Endothelial cell of umbilical vein (primary cell): ENCODE measurements around the gene GAB2. TPM values are rescaled to one million over a fixed set of nuclear protein-coding genes. Genes with fewer than 3 reads are reported as not detected.

Experiments used
- BruUV-seq: library from RNA; stranded (reverse); fragments of 400-500 nt; replicated peaks from 2 replicates; lab custom pipeline; 2021; lab: Mats Ljungman, UMichigan
- CTCF ChIA-PET: fragments of 300-600, 350-600 bp; sonication (Branson Sonifier 250); formaldehyde crosslinking; loops from one replicate; lab custom pipeline; 2021; ENCODE audit warnings: antibody characterized with exemption, inconsistent platforms; lab: Charles Lee
- POLR2A ChIA-PET: fragments of 300-600, 350-600 bp; sonication (Branson Sonifier 250); formaldehyde crosslinking; loops from one replicate; lab custom pipeline; 2021; ENCODE audit warnings: antibody characterized with exemption, inconsistent platforms; lab: Charles Lee
- DNase-seq: peaks from one replicate; pipeline ENCODE4 v3.0.0-alpha.2; 2011; ENCODE audit warnings: low read depth, low spot score
- FAIRE-seq: peaks from 2 replicates; lab custom pipeline; 2011; peaks lifted over from hg19 to GRCh38; lab: Jason Lieb, UNC
- H2AFZ ChIP-seq: 2 replicates; pipeline ENCODE4 v1.6.0; 2012; ENCODE audit warnings: low read depth, low read length, control low read depth, inconsistent platforms
- H3K27ac ChIP-seq: 2 replicates; pipeline ENCODE4 v1.5.1; 2011; ENCODE audit warnings: low read depth, mild to moderate bottlenecking, control low read depth, low read length, moderate library complexity; ENCODE audit not compliant: insufficient read depth
- H3K27me3 ChIP-seq, 2 experiments: 2 replicates each; pipeline versions ENCODE4 v1.6.0 to v1.6.1; 2011; ENCODE audit warnings: low read length in 2 of 2, mixed read lengths in 1 of 2; ENCODE audit not compliant: control insufficient read depth in 2 of 2, insufficient read depth in 2 of 2
- H3K36me3 ChIP-seq, 2 experiments: 2 replicates in 1 of 2; 3 replicates in 1 of 2; pipeline ENCODE4 v1.5.1; 2011; ENCODE audit warnings: low read length in 2 of 2, mild to moderate bottlenecking in 1 of 2, moderate library complexity in 1 of 2; ENCODE audit not compliant: control insufficient read depth in 2 of 2, insufficient read depth in 2 of 2; ENCODE audit errors: extremely low read depth in 1 of 2
- H3K4me1 ChIP-seq: 3 replicates; pipeline ENCODE4 v1.5.1; 2011; ENCODE audit warnings: mild to moderate bottlenecking, low read length; ENCODE audit not compliant: control insufficient read depth, insufficient read depth; ENCODE audit errors: extremely low read depth
- H3K4me2 ChIP-seq: 2 replicates; pipeline ENCODE4 v1.6.1; 2011; ENCODE audit warnings: low read length, control low read depth, mixed read lengths; ENCODE audit not compliant: insufficient read depth
- H3K4me3 ChIP-seq, 3 experiments: fragments of 200-600 bp in 1 of 3; sonication (generic), shearing (Covaris generic) in 1 of 3; replicated peaks in 1 of 3; 2 replicates each; pipeline ENCODE4 v1.5.1; 2011 to 2016; ENCODE audit warnings: control low read depth in 3 of 3, low read length in 3 of 3, mild to moderate bottlenecking in 2 of 3, inconsistent platforms in 1 of 3, low read depth in 1 of 3, moderate library complexity in 1 of 3; ENCODE audit not compliant: insufficient read depth in 1 of 3
- H3K79me2 ChIP-seq: 2 replicates; pipeline ENCODE4 v1.6.0; 2012; ENCODE audit warnings: low read length, inconsistent platforms; ENCODE audit not compliant: control insufficient read depth, insufficient read depth
- H3K9ac ChIP-seq: replicated peaks from 2 replicates; pipeline ENCODE3; 2011; ENCODE audit warnings: low read length, control low read depth; ENCODE audit not compliant: insufficient read depth; ENCODE audit errors: extremely low read depth
- H3K9me1 ChIP-seq: replicated peaks from 3 replicates; pipeline ENCODE4 v1.6.0; 2011; ENCODE audit warnings: mild to moderate bottlenecking, low read length; ENCODE audit not compliant: control insufficient read depth, insufficient read depth; ENCODE audit errors: extremely low read depth
- H3K9me3 ChIP-seq: replicated peaks from 2 replicates; pipeline ENCODE4 v1.5.1; 2012; ENCODE audit warnings: low read length, inconsistent platforms; ENCODE audit not compliant: control insufficient read depth, insufficient read depth
- H4K20me1 ChIP-seq: replicated peaks from 2 replicates; pipeline ENCODE3; 2011; ENCODE audit warnings: mild to moderate bottlenecking, low read length; ENCODE audit not compliant: control insufficient read depth, insufficient read depth; ENCODE audit errors: extremely low read depth
- GATA2 ChIP-seq: IDR thresholded peaks from 2 replicates; pipeline ENCODE4 v1.7.0; 2011; ENCODE audit warnings: low read depth, mild to moderate bottlenecking, moderate library complexity, mixed read lengths, low read length; ENCODE audit not compliant: insufficient read length, insufficient read depth
- JUN ChIP-seq: IDR thresholded peaks from 2 replicates; pipeline ENCODE4 v1.6.1; 2011; ENCODE audit warnings: borderline replicate concordance, low read depth; ENCODE audit not compliant: insufficient read length, insufficient read depth
- POLR2A ChIP-seq: IDR thresholded peaks from 2 replicates; pipeline ENCODE4 v1.6.1; 2012; ENCODE audit warnings: low read depth, mild to moderate bottlenecking, control low read depth, low read length
- POLR2AphosphoS5 ChIP-seq: IDR thresholded peaks from 2 replicates; pipeline ENCODE4 v1.6.1; 2012; ENCODE audit warnings: low read depth, mild to moderate bottlenecking, control low read depth, low read length, moderate library complexity; ENCODE audit not compliant: insufficient read depth
- dilution Hi-C: fragments of 300-500 bp; cut with MboI; formaldehyde crosslinking; loops from one replicate; pipeline ENCODE4 v1.15.0; 2019; ENCODE audit warnings: low sequenced_read_pairs; ENCODE audit not compliant: extremely low pct_ligation_motif_present
- intact Hi-C: fragments of 100-400 bp; cut with micrococcal nuclease; formaldehyde crosslinking; loops from one replicate; pipeline ENCODE4 v1.10.0; 2022
- polyA plus RNA-seq, 4 experiments: library from polyadenylated mRNA; depleted of rRNA in 3 of 4; stranded (reverse) in 3 of 4; unstranded in 1 of 4; fragments of >200 nt; gene quantifications; 2 replicates each; pipeline versions ENCODE4 v1.2.1 to v1.2.3, GENCODE V29; 2011 to 2012; ENCODE audit warnings: missing spikeins in 1 of 4
- total RNA-seq: library from RNA; stranded (reverse); gene quantifications from 2 replicates; pipeline ENCODE4 v1.2.3, GENCODE V29; 2021
- TF ChIP-seq, protein P1 (sequence below), 2 donors: IDR thresholded peaks; 1 replicate in 1 of 2; 2 replicates in 1 of 2; pipeline ENCODE4 v1.5.1; 2011; ENCODE audit warnings: low read length in 2 of 2, mild to moderate bottlenecking in 2 of 2, moderate library complexity in 2 of 2, control low read depth in 1 of 2, inconsistent platforms in 1 of 2, low read depth in 1 of 2; ENCODE audit not compliant: insufficient read depth in 1 of 2; ENCODE audit errors: extremely low read depth in 1 of 2
- TF ChIP-seq, protein P2 (sequence below): IDR thresholded peaks from 2 replicates; pipeline ENCODE4 v1.6.1; 2011; ENCODE audit not compliant: insufficient read depth, insufficient read length

Gene GAB2
- total and polyA plus RNA-seq, 2 donors (not counting 3 experiments of a cell fraction or from before 2014, with no cell fraction given) = 19.6 to 39.6 TPM

DNA sequence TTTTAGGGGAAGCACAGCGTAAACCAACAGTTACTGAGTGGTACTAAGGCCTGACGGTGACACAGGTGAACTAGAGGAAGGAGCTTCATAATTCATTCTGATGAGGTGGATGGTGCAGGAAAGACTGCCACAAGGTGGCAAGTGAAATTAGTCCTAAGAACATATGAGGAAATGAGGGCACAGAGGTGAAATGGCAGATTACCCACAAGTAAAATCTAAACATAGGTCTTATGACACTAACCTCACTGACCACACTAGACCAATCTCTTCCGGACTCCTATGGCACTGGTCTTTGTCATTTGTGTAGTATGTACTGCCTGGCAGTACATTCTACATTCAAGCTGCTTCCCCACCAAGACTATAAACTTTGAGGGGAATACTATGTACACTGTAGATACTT lies 20.2 kb downstream of the GAB2 start:
- H3K4me2 ChIP-seq = no peak overlapping the region
- POLR2A ChIA-PET = no interaction called here
- DNase-seq = no peak
- intact Hi-C loops (no loop called here), dilution Hi-C loops (no loop called here)
- no peak overlapping the region for H3K4me3 ChIP-seq
- H3K36me3 ChIP-seq = no peaks in the 10 kb centered on the region
- CTCF ChIA-PET = interaction anchor here (0.6 to 1.3 kb wide), 3 partner anchors 21 to 167 kb away, joined by 3 read pairs; no protein-coding TSS in a partner anchor
- H3K27me3 ChIP-seq = no peaks in the 10 kb centered on the region
- no peak overlapping the region for H3K9ac ChIP-seq
- H3K4me1 ChIP-seq = peaks cover 4% of the 10 kb centered on the region
- H4K20me1 ChIP-seq = peaks cover 12% of the 10 kb centered on the region
- BruUV-seq = no TSS peak
- no peak overlapping the region for H3K27ac ChIP-seq
- TF ChIP-seq, protein P1, sequence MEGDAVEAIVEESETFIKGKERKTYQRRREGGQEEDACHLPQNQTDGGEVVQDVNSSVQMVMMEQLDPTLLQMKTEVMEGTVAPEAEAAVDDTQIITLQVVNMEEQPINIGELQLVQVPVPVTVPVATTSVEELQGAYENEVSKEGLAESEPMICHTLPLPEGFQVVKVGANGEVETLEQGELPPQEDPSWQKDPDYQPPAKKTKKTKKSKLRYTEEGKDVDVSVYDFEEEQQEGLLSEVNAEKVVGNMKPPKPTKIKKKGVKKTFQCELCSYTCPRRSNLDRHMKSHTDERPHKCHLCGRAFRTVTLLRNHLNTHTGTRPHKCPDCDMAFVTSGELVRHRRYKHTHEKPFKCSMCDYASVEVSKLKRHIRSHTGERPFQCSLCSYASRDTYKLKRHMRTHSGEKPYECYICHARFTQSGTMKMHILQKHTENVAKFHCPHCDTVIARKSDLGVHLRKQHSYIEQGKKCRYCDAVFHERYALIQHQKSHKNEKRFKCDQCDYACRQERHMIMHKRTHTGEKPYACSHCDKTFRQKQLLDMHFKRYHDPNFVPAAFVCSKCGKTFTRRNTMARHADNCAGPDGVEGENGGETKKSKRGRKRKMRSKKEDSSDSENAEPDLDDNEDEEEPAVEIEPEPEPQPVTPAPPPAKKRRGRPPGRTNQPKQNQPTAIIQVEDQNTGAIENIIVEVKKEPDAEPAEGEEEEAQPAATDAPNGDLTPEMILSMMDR (IDR thresholded peaks at IDR 0.05; ENCODE audit: extremely low read depth in 1 of 2, insufficient read depth in 1 of 2, low read depth in 1 of 2, low read length in 2 of 2) = no peak
- TF ChIP-seq POLR2AphosphoS5 (no peak), GATA2 (no peak), JUN (no peak), POLR2A (no peak)
- TF ChIP-seq, protein P2, sequence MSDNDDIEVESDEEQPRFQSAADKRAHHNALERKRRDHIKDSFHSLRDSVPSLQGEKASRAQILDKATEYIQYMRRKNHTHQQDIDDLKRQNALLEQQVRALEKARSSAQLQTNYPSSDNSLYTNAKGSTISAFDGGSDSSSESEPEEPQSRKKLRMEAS = no peak
- H2AFZ ChIP-seq = no peak overlapping the region
- FAIRE-seq = no peak
- H3K9me1 ChIP-seq = no peaks in the 10 kb centered on the region
- H3K9me3 ChIP-seq = no peaks in the 10 kb centered on the region
- H3K79me2 ChIP-seq = peaks cover 80% of the 10 kb centered on the region
